Measurements from ENCODE around the gene CLDN7.

CLDN7 gene

GRCh38 chr17:7237761-7238419 lies 24.4 kb downstream of the CLDN7 start:
- peak overlapping the region; percentile 97 for H3K4me3 ChIP-seq (replicated peaks; ENCODE audit: low read depth, low read length)
- peaks cover 18% of the 10 kb centered on the region for H3K36me3 ChIP-seq (ENCODE audit: control insufficient read depth, insufficient read depth, low read length)
- peak; percentile 86 for DNase-seq (ENCODE audit: extremely low read depth, insufficient read length)
- no peaks in the 10 kb centered on the region for H3K27me3 ChIP-seq (replicated peaks; ENCODE audit: control insufficient read depth, insufficient read depth, low read length)
- no peak for TF ChIP-seq CTCF (IDR thresholded peaks at IDR 0.05; ENCODE audit: insufficient read depth, low read length, poor library complexity, severe bottlenecking)

- Histone ChIP-seq H3K27me3 (replicated peaks; ENCODE audit: control insufficient read depth, insufficient read depth, low read length) (no peaks in the 10 kb centered on the region), H3K36me3 (ENCODE audit: control insufficient read depth, insufficient read depth, low read length) (peaks cover 18% of the 10 kb centered on the region), H3K4me3 (replicated peaks; ENCODE audit: low read depth, low read length) (peak overlapping the region; percentile 97)
- no peak for TF ChIP-seq CTCF (IDR thresholded peaks at IDR 0.05; ENCODE audit: insufficient read depth, low read length, poor library complexity, severe bottlenecking)
- DNase-seq (ENCODE audit: extremely low read depth, insufficient read length) = no peak
Observed at GRCh38 chr17:7237266-7237760, 25.0 kb downstream of the CLDN7 start.

DNA sequence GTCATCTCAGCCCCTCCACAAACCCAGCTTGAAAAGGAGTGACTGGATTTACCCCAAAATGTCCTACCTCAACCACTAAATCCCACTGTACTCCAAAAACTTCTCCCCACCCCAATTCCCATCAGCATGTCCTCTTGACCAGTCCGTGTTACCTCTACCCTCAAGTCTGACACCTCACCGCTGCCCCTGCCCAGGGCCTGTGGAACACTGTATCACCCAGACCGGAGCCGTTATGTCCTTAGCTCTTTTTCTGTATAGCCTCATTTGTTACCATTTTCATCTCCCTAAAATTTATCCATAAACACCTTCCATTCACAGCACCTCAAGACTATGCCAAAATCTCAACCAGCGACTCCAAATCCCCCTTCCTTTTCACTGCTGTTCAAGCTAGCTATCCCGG lies 25.5 kb downstream of the CLDN7 start:
- TF ChIP-seq CTCF (IDR thresholded peaks at IDR 0.05; ENCODE audit: insufficient read depth, low read length, poor library complexity, severe bottlenecking) = no peak
- Histone ChIP-seq H3K4me3 (replicated peaks; ENCODE audit: low read depth, low read length) (no peak overlapping the region), H3K27me3 (replicated peaks; ENCODE audit: control insufficient read depth, insufficient read depth, low read length) (no peaks in the 10 kb centered on the region), H3K36me3 (ENCODE audit: control insufficient read depth, insufficient read depth, low read length) (peaks cover 18% of the 10 kb centered on the region)
- no peak for DNase-seq (ENCODE audit: extremely low read depth, insufficient read length)

DNA sequence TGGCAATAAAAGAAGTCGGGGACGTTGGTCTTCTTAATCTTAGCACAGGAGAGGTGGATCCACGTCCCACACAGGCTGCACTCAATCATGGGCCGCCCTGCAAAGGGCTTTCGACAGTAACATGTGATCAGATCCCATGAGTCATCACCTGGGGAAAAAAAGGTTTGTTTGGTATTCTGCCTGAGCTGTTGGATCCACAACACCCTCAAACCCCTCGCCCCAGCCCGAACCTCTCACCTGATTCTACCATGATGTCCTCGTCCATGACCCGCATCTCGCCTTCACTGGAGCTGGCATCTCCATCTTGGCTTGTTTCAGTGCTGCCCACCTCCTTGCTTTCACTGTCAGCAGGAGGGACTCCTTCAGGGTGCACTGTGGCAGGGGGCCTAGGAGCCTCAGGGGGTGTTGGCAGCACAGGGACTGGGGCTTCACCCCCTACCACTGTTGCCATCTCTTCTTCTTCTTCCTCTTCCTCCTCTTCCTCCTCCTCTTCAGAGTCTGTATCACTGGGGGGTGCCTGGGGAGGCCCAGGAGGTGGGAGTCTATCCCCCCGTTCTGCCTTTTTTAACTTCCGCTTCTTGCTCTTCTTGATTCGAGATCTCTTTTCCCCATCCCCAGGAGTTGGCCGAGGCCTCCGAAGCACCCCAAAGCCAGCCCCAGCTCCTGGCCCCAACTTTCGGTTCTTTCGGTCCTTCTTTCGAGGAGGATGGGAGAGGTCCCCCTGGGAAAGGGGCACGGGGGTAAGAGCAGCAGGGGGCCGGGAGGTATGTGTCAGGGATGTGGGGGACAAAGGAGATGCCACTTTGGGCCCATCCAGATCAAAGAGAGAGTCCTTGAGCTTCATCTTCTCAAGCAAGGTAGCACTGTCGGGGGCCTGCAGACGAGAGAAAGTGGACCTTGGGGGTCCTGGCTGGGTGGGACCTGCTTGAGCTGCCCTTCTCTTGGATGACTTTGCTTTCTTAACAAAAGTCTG lies 26.3 kb downstream of the CLDN7 start:
- Histone ChIP-seq H3K27me3 (replicated peaks; ENCODE audit: control insufficient read depth, insufficient read depth, low read length) (no peaks in the 10 kb centered on the region), H3K36me3 (ENCODE audit: control insufficient read depth, insufficient read depth, low read length) (peaks cover 18% of the 10 kb centered on the region), H3K4me3 (replicated peaks; ENCODE audit: low read depth, low read length) (no peak overlapping the region)
- DNase-seq (ENCODE audit: extremely low read depth, insufficient read length) = no peak
- no peak for TF ChIP-seq CTCF (IDR thresholded peaks at IDR 0.05; ENCODE audit: insufficient read depth, low read length, poor library complexity, severe bottlenecking)

- TF ChIP-seq CTCF (IDR thresholded peaks at IDR 0.05; ENCODE audit: insufficient read depth, low read length, poor library complexity, severe bottlenecking) = no peak
- DNase-seq (ENCODE audit: extremely low read depth, insufficient read length) = peak; percentile 92
- Histone ChIP-seq H3K36me3 (ENCODE audit: control insufficient read depth, insufficient read depth, low read length) (peaks cover 28% of the 10 kb centered on the region), H3K27me3 (replicated peaks; ENCODE audit: control insufficient read depth, insufficient read depth, low read length) (no peaks in the 10 kb centered on the region), H3K4me3 (replicated peaks; ENCODE audit: low read depth, low read length) (peak within 1 kb of the TSS; percentile 65)
Observed at GRCh38 chr17:7234083-7234951, 28.0 kb downstream of the CLDN7 start, which contains the start of gene DVL2. Gene DVL2 (minus strand): TSS chr17:7234517. CDS start chr17:7234262, 255 bp downstream.

Measured in GM06990 (cell line).